SK-N-SH (cell line): ENCODE results near the gene RPL7A.

Source experiments
- CTCF ChIP-seq: fragments of 200-600 bp; sonication (generic); IDR thresholded peaks from 2 replicates; pipeline ENCODE4 v1.6.1; 2017; ENCODE audit warnings: antibody characterized with exemption, mild to moderate bottlenecking, moderate library complexity
- FOXM1 ChIP-seq: IDR thresholded peaks from 2 replicates; pipeline ENCODE4 v1.4.0; 2012; ENCODE audit warnings: low read depth, mild to moderate bottlenecking
- JUND ChIP-seq: IDR thresholded peaks from 2 replicates; pipeline ENCODE4 v1.4.0; 2012
- MAX ChIP-seq: IDR thresholded peaks from 2 replicates; pipeline ENCODE4 v1.4.0; 2012; ENCODE audit warnings: low read depth
- SIN3A ChIP-seq: IDR thresholded peaks from 2 replicates; pipeline ENCODE4 v1.6.1; 2012; ENCODE audit warnings: low read depth, mild to moderate bottlenecking, low read length, moderate library complexity, borderline replicate concordance
- ZBTB33 ChIP-seq: IDR thresholded peaks from 2 replicates; pipeline ENCODE4 v1.4.0; 2012; ENCODE audit warnings: low read depth, borderline replicate concordance
- TF ChIP-seq, protein P1 (sequence below): fragments of 150-350 bp; IDR thresholded peaks from 2 replicates; pipeline ENCODE4 v1.6.1; 2016; ENCODE audit warnings: mild to moderate bottlenecking, low read depth, low read length

GRCh38 chr9:133390713-133391112 is 42.7 kb downstream of the RPL7A start:
- TF ChIP-seq FOXM1 (no peak), MAX (no peak), ZBTB33 (no peak), CTCF (no peak), SIN3A (no peak), JUND (no peak)
- TF ChIP-seq, protein P1, sequence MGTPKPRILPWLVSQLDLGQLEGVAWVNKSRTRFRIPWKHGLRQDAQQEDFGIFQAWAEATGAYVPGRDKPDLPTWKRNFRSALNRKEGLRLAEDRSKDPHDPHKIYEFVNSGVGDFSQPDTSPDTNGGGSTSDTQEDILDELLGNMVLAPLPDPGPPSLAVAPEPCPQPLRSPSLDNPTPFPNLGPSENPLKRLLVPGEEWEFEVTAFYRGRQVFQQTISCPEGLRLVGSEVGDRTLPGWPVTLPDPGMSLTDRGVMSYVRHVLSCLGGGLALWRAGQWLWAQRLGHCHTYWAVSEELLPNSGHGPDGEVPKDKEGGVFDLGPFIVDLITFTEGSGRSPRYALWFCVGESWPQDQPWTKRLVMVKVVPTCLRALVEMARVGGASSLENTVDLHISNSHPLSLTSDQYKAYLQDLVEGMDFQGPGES = no peak
